C4-2B (cell line): ENCODE measurements around the gene PNPLA7.
"Not testable (repeated sequence)": the region's sequence is repeated elsewhere in the genome, so short reads cannot be mapped to it uniquely, and the experiment has no call there.

Source experiments
- ZFX ChIP-seq: fragments of 450-650 bp; IDR thresholded peaks from 2 replicates; pipeline ENCODE4 v1.6.1; 2017
- TF ChIP-seq, protein P1 (sequence below): fragments of 450-650 bp; conservative IDR thresholded peaks from 2 replicates; pipeline ENCODE4 v1.5.1; 2017; ENCODE audit warnings: mild to moderate bottlenecking

DNA sequence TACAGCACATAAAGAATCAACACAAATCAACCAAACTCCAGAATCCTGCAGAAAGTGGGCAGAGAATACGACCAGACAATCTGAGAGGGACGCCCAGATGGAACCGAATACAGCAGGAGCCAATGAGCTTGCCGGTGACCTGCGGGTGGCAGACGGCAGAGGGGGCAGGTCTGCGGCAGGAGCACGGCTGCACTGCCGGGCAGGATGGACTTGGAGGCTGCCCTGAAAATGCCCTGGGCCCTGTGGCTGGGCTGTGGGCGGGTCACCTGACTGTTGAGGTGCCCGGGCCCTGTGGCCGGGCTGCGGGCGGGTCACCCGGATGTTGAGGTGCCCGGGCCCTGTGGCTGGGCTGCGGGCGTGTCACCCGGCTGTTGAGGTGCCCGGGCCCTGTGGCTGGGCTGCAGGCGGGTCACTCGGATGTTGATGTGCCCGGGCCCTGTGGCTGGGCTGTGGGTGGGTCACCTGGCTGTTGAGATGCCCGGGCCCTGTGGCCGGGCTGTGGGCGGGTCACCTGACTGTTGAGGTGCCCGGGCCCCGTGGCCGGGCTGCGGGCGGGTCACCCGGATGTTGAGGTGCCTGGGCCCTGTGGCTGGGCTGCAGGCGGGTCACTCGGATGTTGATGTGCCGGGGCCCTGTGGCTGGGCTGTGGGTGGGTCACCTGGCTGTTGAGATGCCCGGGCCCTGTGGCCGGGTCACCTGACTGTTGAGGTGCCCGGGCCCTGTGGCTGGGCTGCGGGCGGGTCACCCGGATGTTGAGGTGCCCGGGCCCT is 36.2 kb downstream of the PNPLA7 start:
- TF ChIP-seq, protein P1, sequence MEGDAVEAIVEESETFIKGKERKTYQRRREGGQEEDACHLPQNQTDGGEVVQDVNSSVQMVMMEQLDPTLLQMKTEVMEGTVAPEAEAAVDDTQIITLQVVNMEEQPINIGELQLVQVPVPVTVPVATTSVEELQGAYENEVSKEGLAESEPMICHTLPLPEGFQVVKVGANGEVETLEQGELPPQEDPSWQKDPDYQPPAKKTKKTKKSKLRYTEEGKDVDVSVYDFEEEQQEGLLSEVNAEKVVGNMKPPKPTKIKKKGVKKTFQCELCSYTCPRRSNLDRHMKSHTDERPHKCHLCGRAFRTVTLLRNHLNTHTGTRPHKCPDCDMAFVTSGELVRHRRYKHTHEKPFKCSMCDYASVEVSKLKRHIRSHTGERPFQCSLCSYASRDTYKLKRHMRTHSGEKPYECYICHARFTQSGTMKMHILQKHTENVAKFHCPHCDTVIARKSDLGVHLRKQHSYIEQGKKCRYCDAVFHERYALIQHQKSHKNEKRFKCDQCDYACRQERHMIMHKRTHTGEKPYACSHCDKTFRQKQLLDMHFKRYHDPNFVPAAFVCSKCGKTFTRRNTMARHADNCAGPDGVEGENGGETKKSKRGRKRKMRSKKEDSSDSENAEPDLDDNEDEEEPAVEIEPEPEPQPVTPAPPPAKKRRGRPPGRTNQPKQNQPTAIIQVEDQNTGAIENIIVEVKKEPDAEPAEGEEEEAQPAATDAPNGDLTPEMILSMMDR: not testable (repeated sequence)
- not testable (repeated sequence) for TF ChIP-seq ZFX
